HepG2 (cell line): ENCODE data around the gene C16orf95. TPM values are rescaled to one million over a fixed set of nuclear protein-coding genes. Genes with fewer than 3 reads are reported as not detected.

Experiments used
- BCL6 ChIP-seq: IDR thresholded peaks from 2 replicates; pipeline ENCODE4 v1.6.1; 2016; ENCODE audit warnings: missing genetic modification reagents, missing compliant biosample characterization
- CCDC6 ChIP-seq: sonication (generic); formaldehyde crosslinking; IDR thresholded peaks from 2 replicates; pipeline ENCODE4 v1.8.1; 2022; ENCODE audit warnings: mild to moderate bottlenecking, missing genetic modification reagents, moderate library complexity
- GPN1 ChIP-seq: sonication (generic); formaldehyde crosslinking; IDR thresholded peaks from 2 replicates; pipeline ENCODE4 v1.5.1; 2020; ENCODE audit warnings: missing genetic modification reagents, borderline replicate concordance
- HNF4A ChIP-seq: sonication (generic); formaldehyde crosslinking; IDR thresholded peaks from 2 replicates; pipeline ENCODE4 v1.4.0; 2020; ENCODE audit warnings: missing genetic modification reagents
- HNRNPL ChIP-seq: fragments of 200-400 bp; formaldehyde crosslinking; IDR thresholded peaks from 2 replicates; pipeline ENCODE4 v1.6.1; 2017; ENCODE audit warnings: mild to moderate bottlenecking, low read depth, low read length
- HNRNPUL1 ChIP-seq: fragments of 200-400 bp; formaldehyde crosslinking; IDR thresholded peaks from 2 replicates; pipeline ENCODE4 v1.6.1; 2017; ENCODE audit warnings: low read depth, mild to moderate bottlenecking, low read length, moderate library complexity
- JUND ChIP-seq: sonication (generic); formaldehyde crosslinking; IDR thresholded peaks from 2 replicates; pipeline ENCODE4 v1.8.0; 2022; ENCODE audit warnings: mild to moderate bottlenecking, missing genetic modification reagents
- MED1 ChIP-seq: sonication (generic); formaldehyde crosslinking; IDR thresholded peaks from 2 replicates; pipeline ENCODE4 v1.4.0; 2020; ENCODE audit warnings: missing genetic modification reagents
- MTA3 ChIP-seq: sonication (generic); formaldehyde crosslinking; IDR thresholded peaks from 2 replicates; pipeline ENCODE4 v1.4.0; 2020; ENCODE audit warnings: missing genetic modification reagents
- NFE2L1 ChIP-seq: sonication (generic); formaldehyde crosslinking; IDR thresholded peaks from 2 replicates; pipeline ENCODE4 v1.4.0; 2020; ENCODE audit warnings: missing genetic modification reagents, mild to moderate bottlenecking, borderline replicate concordance
- POLR2A ChIP-seq, 2 experiments: IDR thresholded peaks; 2 replicates each; pipeline ENCODE4 v1.6.1; 2011; ENCODE audit warnings: low read depth in 2 of 2, low read length in 2 of 2, mild to moderate bottlenecking in 1 of 2, moderate library complexity in 1 of 2; ENCODE audit not compliant: insufficient read depth in 1 of 2
- RBM22 ChIP-seq: fragments of 200-400 bp; formaldehyde crosslinking; optimal IDR thresholded peaks from 2 replicates; pipeline ENCODE3; 2017; ENCODE audit warnings: mild to moderate bottlenecking, low read length, moderate library complexity
- RFX3 ChIP-seq: IDR thresholded peaks from 2 replicates; pipeline ENCODE4 v1.6.1; 2016; ENCODE audit warnings: missing biosample characterization, missing genetic modification reagents
- SNRNP70 ChIP-seq: fragments of 200-400 bp; formaldehyde crosslinking; IDR thresholded peaks from 2 replicates; pipeline ENCODE4 v1.6.1; 2017; ENCODE audit warnings: mild to moderate bottlenecking, low read depth, low read length, moderate library complexity
- TBX2 ChIP-seq: sonication (generic); formaldehyde crosslinking; IDR thresholded peaks from 2 replicates; pipeline ENCODE4 v1.5.0; 2020; ENCODE audit warnings: missing genetic modification reagents, mild to moderate bottlenecking, borderline replicate concordance
- YY1 ChIP-seq: IDR thresholded peaks from 2 replicates; pipeline ENCODE4 v1.6.1; 2011; ENCODE audit warnings: low read length, low read depth, moderate library complexity, mild to moderate bottlenecking; ENCODE audit not compliant: insufficient read depth, insufficient replicate concordance
- ZFP1 ChIP-seq: IDR thresholded peaks from 2 replicates; pipeline ENCODE4 v1.6.1; 2016
- ZMYM3 ChIP-seq: sonication (generic); formaldehyde crosslinking; IDR thresholded peaks from 2 replicates; pipeline ENCODE4 v1.5.1; 2020; ENCODE audit warnings: mild to moderate bottlenecking, missing genetic modification reagents
- ZNF24 ChIP-seq: fragments of 450-650 bp; IDR thresholded peaks from 2 replicates; pipeline ENCODE4 v1.6.1; 2017; ENCODE audit warnings: antibody characterized with exemption, mild to moderate bottlenecking
- ZNF256 ChIP-seq: sonication (generic); formaldehyde crosslinking; conservative IDR thresholded peaks from 2 replicates; pipeline ENCODE4 v1.4.0; 2020; ENCODE audit warnings: missing genetic modification reagents
- ZNF530 ChIP-seq: sonication (generic); formaldehyde crosslinking; IDR thresholded peaks from 2 replicates; pipeline ENCODE4 v1.5.0; 2020; ENCODE audit warnings: low read depth, mild to moderate bottlenecking, missing genetic modification reagents
- ZNF577 ChIP-seq: sonication (generic); formaldehyde crosslinking; IDR thresholded peaks from 2 replicates; pipeline ENCODE4 v1.4.0; 2020; ENCODE audit warnings: mild to moderate bottlenecking, low read depth, missing genetic modification reagents, borderline replicate concordance
- ZNF775 ChIP-seq: sonication (generic); formaldehyde crosslinking; IDR thresholded peaks from 2 replicates; pipeline ENCODE4 v1.4.0; 2020; ENCODE audit warnings: missing genetic modification reagents, mild to moderate bottlenecking, moderate library complexity, borderline replicate concordance
- polyA plus RNA-seq, 8 experiments: library from polyadenylated mRNA; depleted of rRNA in 3 of 8; stranded (reverse) in 7 of 8; unstranded in 1 of 8; fragments of >200 nt; fragmentation: Illumina TruSeq in 4 of 8; extraction: Trizol in 4 of 8; gene quantifications; 2 replicates each; pipeline versions ENCODE4 v1.2.1 to v1.2.3, GENCODE V29; 2011 to 2016; ENCODE audit warnings: low read depth in 4 of 8, missing spikeins in 1 of 8, mixed read lengths in 1 of 8; ENCODE audit not compliant: insufficient read depth in 1 of 8
- total RNA-seq, 5 experiments: library from RNA; depleted of rRNA; stranded (reverse); fragments of >200 nt; fragmentation: Illumina TruSeq; extraction: Trizol; gene quantifications; 2 replicates each; pipeline ENCODE4 v1.2.3, GENCODE V29; 2016; ENCODE audit warnings: low read depth in 1 of 5
- TF ChIP-seq, protein P1 (sequence below): sonication (generic); formaldehyde crosslinking; IDR thresholded peaks from 2 replicates; pipeline ENCODE4; 2020; ENCODE audit warnings: missing genetic modification reagents, mild to moderate bottlenecking, borderline replicate concordance
- TF ChIP-seq, protein P2 (sequence below): sonication (generic); formaldehyde crosslinking; IDR thresholded peaks from 2 replicates; pipeline ENCODE4 v1.4.0; 2020; ENCODE audit warnings: missing genetic modification reagents
- TF ChIP-seq, protein P3 (sequence below): sonication (generic); formaldehyde crosslinking; IDR thresholded peaks from 2 replicates; pipeline ENCODE4 v1.5.1; 2020; ENCODE audit warnings: missing genetic modification reagents, mild to moderate bottlenecking, borderline replicate concordance

The C16orf95 gene
- total and polyA plus RNA-seq, 2 of the 13 experiments (the other 11 are each of a cell fraction or from before 2014, with no cell fraction given) = 2.8 to 8.6 TPM

DNA sequence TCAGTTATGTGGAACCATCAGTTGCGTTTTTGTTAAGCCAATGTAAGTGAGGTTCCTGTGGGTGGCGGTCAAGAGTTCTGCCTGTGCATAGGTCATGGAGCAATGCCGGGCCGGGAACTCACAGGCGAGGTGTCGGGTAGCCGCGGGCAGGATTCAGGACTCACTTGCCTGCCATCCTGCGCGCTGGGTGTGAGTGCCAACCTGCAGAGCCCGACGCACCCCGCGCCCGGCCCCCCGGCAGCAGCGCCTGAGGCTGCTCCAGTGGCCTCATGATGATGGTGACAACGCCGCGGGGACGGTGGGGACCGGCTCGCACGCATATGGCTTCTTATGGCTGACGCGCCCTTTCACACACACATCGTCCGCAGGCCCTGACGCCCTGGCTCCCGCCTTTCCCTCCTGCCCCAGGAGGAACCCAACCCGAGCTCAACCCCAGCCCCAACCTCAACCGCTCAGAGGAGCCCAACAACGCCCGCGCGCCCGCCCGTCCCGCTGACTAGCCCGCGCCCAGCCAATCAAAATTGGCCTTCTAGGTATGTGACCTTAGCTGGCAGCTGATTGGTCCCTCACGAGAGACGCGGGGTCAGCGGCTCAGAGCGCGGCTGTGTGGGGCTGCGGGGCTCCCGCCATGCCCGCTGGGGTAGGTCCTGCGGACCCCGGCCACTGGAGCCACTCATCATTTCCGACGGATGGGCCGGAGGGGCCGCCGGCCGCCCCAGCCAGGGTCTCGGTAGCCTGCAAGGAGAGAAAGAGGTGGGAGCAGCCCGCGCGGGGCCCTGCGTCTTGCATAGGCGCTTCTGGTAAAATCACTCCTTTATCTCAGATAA, at the start of gene C16orf95 (continued):
- TF ChIP-seq, protein P1, sequence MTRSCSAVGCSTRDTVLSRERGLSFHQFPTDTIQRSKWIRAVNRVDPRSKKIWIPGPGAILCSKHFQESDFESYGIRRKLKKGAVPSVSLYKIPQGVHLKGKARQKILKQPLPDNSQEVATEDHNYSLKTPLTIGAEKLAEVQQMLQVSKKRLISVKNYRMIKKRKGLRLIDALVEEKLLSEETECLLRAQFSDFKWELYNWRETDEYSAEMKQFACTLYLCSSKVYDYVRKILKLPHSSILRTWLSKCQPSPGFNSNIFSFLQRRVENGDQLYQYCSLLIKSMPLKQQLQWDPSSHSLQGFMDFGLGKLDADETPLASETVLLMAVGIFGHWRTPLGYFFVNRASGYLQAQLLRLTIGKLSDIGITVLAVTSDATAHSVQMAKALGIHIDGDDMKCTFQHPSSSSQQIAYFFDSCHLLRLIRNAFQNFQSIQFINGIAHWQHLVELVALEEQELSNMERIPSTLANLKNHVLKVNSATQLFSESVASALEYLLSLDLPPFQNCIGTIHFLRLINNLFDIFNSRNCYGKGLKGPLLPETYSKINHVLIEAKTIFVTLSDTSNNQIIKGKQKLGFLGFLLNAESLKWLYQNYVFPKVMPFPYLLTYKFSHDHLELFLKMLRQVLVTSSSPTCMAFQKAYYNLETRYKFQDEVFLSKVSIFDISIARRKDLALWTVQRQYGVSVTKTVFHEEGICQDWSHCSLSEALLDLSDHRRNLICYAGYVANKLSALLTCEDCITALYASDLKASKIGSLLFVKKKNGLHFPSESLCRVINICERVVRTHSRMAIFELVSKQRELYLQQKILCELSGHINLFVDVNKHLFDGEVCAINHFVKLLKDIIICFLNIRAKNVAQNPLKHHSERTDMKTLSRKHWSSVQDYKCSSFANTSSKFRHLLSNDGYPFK (CRISPR knock-in tag) = peak; percentile 94
- TF ChIP-seq ZNF530 (CRISPR knock-in tag) (no peak), BCL6 (CRISPR knock-in tag) (0 out of 2 replicates have a peak, but pooled peaks have one; percentile 23), HNRNPUL1 (peak; percentile 79; the same call in 1 of the 2 replicates), GPN1 (CRISPR knock-in tag) (peak; percentile 85; the same call in 1 of the 2 replicates), RBM22 (peak; percentile 9), ZNF577 (CRISPR knock-in tag) (no peak), RFX3 (CRISPR knock-in tag) (no peak), ZNF775 (CRISPR knock-in tag) (no peak), CCDC6 (CRISPR knock-in tag) (peak; percentile 97), ZNF256 (CRISPR knock-in tag) (peak; percentile 51; the same call in 1 of the 2 replicates), JUND (CRISPR knock-in tag) (0 out of 2 replicates have a peak, but pooled peaks have one; percentile 22), YY1 (peak; percentile 85), ZNF24 (no peak), HNRNPL (peak; percentile 88), NFE2L1 (CRISPR knock-in tag) (peak; percentile 92; the same call in 1 of the 2 replicates), ZMYM3 (peak; percentile 96; the same call in 1 of the 2 replicates), MED1 (CRISPR knock-in tag) (0 out of 2 replicates have a peak, but pooled peaks have one; percentile 1), MTA3 (CRISPR knock-in tag) (no peak), HNF4A (CRISPR knock-in tag) (peak; percentile 43), ZFP1 (CRISPR knock-in tag) (peak; percentile 26; the same call in 1 of the 2 replicates), POLR2A (IDR thresholded peaks at IDR 0.05; ENCODE audit: insufficient read depth in 1 of 2, low read depth in 2 of 2, low read length in 2 of 2) (peak; percentile 81 to 82), TBX2 (CRISPR knock-in tag) (peak; percentile 90), SNRNP70 (no peak)
- TF ChIP-seq, protein P2, sequence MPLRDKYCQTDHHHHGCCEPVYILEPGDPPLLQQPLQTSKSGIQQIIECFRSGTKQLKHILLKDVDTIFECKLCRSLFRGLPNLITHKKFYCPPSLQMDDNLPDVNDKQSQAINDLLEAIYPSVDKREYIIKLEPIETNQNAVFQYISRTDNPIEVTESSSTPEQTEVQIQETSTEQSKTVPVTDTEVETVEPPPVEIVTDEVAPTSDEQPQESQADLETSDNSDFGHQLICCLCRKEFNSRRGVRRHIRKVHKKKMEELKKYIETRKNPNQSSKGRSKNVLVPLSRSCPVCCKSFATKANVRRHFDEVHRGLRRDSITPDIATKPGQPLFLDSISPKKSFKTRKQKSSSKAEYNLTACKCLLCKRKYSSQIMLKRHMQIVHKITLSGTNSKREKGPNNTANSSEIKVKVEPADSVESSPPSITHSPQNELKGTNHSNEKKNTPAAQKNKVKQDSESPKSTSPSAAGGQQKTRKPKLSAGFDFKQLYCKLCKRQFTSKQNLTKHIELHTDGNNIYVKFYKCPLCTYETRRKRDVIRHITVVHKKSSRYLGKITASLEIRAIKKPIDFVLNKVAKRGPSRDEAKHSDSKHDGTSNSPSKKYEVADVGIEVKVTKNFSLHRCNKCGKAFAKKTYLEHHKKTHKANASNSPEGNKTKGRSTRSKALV = no peak
- TF ChIP-seq, protein P3, sequence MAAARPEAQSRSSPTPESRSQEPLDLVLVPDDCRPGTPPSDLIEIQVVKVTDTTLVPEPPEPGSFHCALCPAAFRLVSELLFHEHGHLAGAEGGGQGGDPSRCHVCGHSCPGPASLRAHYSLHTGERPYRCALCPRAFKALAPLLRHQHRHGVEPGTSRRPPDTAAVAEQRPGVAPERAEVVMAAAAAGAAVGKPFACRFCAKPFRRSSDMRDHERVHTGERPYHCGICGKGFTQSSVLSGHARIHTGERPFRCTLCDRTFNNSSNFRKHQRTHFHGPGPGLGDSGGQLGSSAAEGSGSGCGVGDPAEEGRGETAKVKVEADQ = peak; percentile 80; the same call in 1 of the 2 replicates
